ENCODE measurements around the gene RGCC.

The RGCC gene

GRCh38 chr13:41505209-41505835 is 48.0 kb downstream of the RGCC start:
- TF ChIP-seq CTCF (IDR thresholded peaks at IDR 0.05): no peak
- no peaks in the 10 kb centered on the region for H3K36me3 ChIP-seq
- no peak overlapping the region for H3K27ac ChIP-seq
- no peaks in the 10 kb centered on the region for H3K27me3 ChIP-seq
- H3K4me1 ChIP-seq (ENCODE audit: control insufficient read depth in 1 of 2, insufficient read depth in 1 of 2, low read depth in 1 of 2, low read length in 1 of 2): no peaks in the 10 kb centered on the region
- H3K4me3 ChIP-seq (ENCODE audit: low read depth in 1 of 2, low read length in 1 of 2): no peak overlapping the region
- H3K9me3 ChIP-seq: peaks cover 3% of the 10 kb centered on the region

- no peak for TF ChIP-seq CTCF (IDR thresholded peaks at IDR 0.05)
- no peak overlapping the region for H3K4me3 ChIP-seq (ENCODE audit: low read depth in 1 of 2, low read length in 1 of 2)
- H3K9me3 ChIP-seq: peaks cover 3% of the 10 kb centered on the region
- H3K27ac ChIP-seq: no peak overlapping the region
- H3K4me1 ChIP-seq (ENCODE audit: control insufficient read depth in 1 of 2, insufficient read depth in 1 of 2, low read depth in 1 of 2, low read length in 1 of 2): no peaks in the 10 kb centered on the region
- no peaks in the 10 kb centered on the region for H3K36me3 ChIP-seq
- H3K27me3 ChIP-seq: no peaks in the 10 kb centered on the region
These were observed 49.0 kb downstream of the RGCC start for GRCh38 chr13:41506312-41506711.

- Histone ChIP-seq H3K9me3 (no peaks in the 10 kb centered on the region), H3K4me1 (ENCODE audit: control insufficient read depth in 1 of 2, insufficient read depth in 1 of 2, low read depth in 1 of 2, low read length in 1 of 2) (no peaks in the 10 kb centered on the region), H3K27me3 (no peaks in the 10 kb centered on the region), H3K36me3 (no peaks in the 10 kb centered on the region), H3K4me3 (ENCODE audit: low read depth in 1 of 2, low read length in 1 of 2) (no peak overlapping the region), H3K27ac (no peak overlapping the region)
- no peak for TF ChIP-seq CTCF (IDR thresholded peaks at IDR 0.05)
These were observed 52.6 kb downstream of the RGCC start for GRCh38 chr13:41509971-41510370.

GRCh38 chr13:41511827-41512226 is 54.5 kb downstream of the RGCC start:
- no peak overlapping the region for H3K27ac ChIP-seq
- no peaks in the 10 kb centered on the region for H3K36me3 ChIP-seq
- TF ChIP-seq CTCF (IDR thresholded peaks at IDR 0.05): no peak

GRCh38 chr13:41512441-41512840 is 55.1 kb downstream of the RGCC start:
- no peak for TF ChIP-seq CTCF (IDR thresholded peaks at IDR 0.05)
- no peak overlapping the region for H3K4me3 ChIP-seq (ENCODE audit: low read depth in 1 of 2, low read length in 1 of 2)
- no peak overlapping the region for H3K27ac ChIP-seq
- no peaks in the 10 kb centered on the region for H3K9me3 ChIP-seq
- H3K4me1 ChIP-seq (ENCODE audit: control insufficient read depth in 1 of 2, insufficient read depth in 1 of 2, low read depth in 1 of 2, low read length in 1 of 2): no peaks in the 10 kb centered on the region
- H3K27me3 ChIP-seq: no peaks in the 10 kb centered on the region
- H3K36me3 ChIP-seq: no peaks in the 10 kb centered on the region

More at GRCh38 chr13:41511827-41512226, 54.5 kb downstream of the RGCC start:
- H3K9me3 ChIP-seq: no peaks in the 10 kb centered on the region
- H3K27me3 ChIP-seq: no peaks in the 10 kb centered on the region
- no peaks in the 10 kb centered on the region for H3K4me1 ChIP-seq (ENCODE audit: control insufficient read depth in 1 of 2, insufficient read depth in 1 of 2, low read depth in 1 of 2, low read length in 1 of 2)
- H3K4me3 ChIP-seq (ENCODE audit: low read depth in 1 of 2, low read length in 1 of 2): no peak overlapping the region
